Fibroblast of lung (primary cell): Measurements from ENCODE around the gene OCSTAMP.

Source experiments
- EZH2 ChIP-seq: IDR thresholded peaks from 2 replicates; pipeline ENCODE4 v1.5.1; 2012; ENCODE audit warnings: low read length, control low read depth, mild to moderate bottlenecking; ENCODE audit errors: missing control alignments
- TF ChIP-seq, protein P1 (sequence below), 2 donors: IDR thresholded peaks in 1 of 2; conservative IDR thresholded peaks in 1 of 2; 1 replicate in 1 of 2; 2 replicates in 1 of 2; pipeline ENCODE4 v1.5.1; 2011 to 2012; ENCODE audit warnings: low read length in 2 of 2, control low read depth in 1 of 2, inconsistent platforms in 1 of 2, low read depth in 1 of 2, mild to moderate bottlenecking in 1 of 2

DNA sequence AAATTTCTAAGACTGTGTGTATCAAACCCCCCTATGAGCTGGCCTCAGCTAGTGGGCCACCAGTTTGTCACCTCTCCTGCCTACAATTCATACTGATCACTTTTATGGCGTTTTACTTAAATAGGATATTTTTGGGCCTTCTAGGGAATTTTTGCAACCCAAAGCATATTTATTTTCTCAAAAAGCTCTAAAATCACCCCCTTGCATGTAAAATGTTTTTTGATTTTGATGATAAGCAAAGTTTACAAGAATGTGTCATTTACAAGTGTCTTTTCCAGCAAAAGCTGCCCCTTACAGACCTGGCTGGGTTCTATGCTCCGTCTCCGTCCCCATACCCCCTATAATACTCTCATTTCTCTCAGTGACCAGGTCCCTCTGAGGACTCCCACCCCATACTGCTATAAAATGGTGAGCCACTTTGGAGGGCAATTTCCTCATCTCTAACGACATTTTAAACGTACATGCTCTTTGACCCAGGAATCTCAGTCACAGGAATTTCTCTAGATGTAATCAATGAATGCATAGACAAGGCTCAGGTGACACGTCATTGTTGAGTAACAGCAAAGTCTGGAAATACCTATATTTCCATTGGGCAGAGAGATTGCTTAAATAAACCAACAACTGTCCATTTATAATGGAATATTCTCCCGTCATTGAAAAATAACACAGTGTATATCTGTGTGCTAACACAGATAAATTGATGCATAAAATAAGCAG lies 13.9 kb upstream of the OCSTAMP start:
- TF ChIP-seq EZH2 = no peak
- TF ChIP-seq, protein P1, sequence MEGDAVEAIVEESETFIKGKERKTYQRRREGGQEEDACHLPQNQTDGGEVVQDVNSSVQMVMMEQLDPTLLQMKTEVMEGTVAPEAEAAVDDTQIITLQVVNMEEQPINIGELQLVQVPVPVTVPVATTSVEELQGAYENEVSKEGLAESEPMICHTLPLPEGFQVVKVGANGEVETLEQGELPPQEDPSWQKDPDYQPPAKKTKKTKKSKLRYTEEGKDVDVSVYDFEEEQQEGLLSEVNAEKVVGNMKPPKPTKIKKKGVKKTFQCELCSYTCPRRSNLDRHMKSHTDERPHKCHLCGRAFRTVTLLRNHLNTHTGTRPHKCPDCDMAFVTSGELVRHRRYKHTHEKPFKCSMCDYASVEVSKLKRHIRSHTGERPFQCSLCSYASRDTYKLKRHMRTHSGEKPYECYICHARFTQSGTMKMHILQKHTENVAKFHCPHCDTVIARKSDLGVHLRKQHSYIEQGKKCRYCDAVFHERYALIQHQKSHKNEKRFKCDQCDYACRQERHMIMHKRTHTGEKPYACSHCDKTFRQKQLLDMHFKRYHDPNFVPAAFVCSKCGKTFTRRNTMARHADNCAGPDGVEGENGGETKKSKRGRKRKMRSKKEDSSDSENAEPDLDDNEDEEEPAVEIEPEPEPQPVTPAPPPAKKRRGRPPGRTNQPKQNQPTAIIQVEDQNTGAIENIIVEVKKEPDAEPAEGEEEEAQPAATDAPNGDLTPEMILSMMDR (conservative IDR thresholded peaks at IDR 0.05 in 1 of 2, IDR thresholded peaks at IDR 0.05 in 1 of 2; ENCODE audit: low read depth in 1 of 2, low read length in 2 of 2) = no peak
